ENCODE measurements around the gene MACROD2.
"Not testable (repeated sequence)": the region's sequence is repeated elsewhere in the genome, so short reads cannot be mapped to it uniquely, and the experiment has no call there.

Gene MACROD2

GRCh38 chr20:15076785-15077184 is 1081.5 kb downstream of the MACROD2 start:
- DNase-seq, result peak in 1 of 2 experiments; percentile 13

DNA sequence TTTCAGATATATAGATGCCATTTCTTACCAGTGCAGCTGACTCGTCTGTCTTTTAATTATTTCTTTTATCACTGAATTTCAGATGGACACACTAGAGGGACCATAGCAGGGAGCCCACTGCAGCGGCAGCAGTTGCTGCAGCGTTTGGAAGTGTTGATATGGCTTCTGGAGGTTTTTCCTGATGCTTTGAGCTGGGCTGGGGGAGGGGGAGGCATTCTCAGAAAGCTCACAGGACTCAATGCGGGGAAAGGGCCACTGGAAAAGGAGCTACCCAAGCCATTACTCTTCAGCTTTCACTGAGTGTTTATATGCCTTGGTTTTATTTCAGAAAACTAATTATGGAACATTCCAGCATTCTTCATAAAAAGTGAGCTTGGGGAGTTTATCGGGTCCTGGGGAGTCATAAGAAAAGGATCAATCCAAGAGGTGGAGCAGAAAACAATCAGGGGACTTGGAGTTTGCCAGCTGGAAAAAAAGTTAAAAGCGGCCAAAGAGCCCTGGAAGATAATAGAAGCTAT is 1082.5 kb downstream of the MACROD2 start:
- DNase-seq, result no peak

DNA sequence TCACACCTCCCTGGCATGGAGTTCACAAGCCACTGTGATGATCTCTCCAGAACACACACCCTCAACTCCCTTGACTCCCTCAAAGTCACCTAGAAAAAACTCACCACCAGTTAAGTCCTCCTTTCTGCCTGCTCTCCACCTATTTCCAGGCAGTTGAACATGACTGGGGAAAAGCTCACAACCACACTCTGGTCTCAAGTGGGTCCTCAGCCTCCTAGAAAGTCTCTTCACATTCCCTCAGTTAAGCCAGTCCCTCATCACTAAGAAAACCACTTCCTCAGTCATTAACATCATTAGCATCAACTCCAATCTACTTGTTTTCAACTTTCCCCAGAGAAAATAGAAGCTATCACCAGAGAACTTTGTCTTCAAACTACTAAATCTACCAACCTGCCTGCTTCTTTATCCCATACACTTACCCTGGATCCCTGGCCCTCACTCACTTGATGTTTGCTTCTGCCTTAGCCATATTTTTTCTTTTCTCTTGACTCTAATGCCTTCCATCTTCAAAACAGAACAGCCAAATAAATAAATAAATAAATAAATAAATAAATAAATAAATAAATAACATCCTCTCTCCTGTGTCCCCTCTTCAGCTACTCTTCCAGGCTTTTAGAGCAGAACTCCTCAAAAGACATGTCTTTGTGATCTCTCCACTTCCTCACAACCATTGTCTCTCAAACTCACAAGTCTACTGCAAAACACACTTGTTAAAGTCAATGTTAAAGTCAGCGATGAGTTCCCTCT is 1084.5 kb downstream of the MACROD2 start:
- DNase-seq, result no peak

GRCh38 chr20:15081261-15081660 is 1085.9 kb downstream of the MACROD2 start:
- DNase-seq, result no peak

DNA sequence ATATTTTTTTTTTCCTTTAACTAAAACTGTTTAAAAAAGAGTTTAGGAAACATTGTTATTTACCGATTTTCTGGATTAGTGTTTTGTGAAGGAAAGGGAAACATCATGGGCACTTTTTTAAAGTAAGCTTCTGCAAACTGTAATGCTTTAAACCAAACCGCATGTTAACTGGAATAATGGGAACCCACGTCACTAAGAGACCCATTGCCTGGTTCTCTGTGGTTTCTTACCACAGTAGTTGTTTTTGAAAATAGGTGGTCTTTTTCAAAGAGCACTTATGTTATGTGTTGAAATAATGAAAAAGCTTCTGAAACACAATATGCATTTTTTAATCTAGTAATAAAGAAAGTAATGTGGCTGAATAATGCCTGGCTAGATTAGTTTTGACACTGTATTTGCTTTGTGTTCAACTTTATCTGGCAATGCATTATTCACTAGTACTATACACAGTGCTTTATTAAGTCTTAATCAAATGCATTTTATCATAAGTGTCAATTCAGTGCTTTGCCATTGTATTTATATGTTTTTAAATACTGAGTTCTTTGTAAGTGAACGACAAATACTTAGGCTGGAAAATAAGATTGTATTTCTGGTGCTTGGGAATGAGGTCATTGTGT is 1096.2 kb downstream of the MACROD2 start:
- no peak for DNase-seq

DNA sequence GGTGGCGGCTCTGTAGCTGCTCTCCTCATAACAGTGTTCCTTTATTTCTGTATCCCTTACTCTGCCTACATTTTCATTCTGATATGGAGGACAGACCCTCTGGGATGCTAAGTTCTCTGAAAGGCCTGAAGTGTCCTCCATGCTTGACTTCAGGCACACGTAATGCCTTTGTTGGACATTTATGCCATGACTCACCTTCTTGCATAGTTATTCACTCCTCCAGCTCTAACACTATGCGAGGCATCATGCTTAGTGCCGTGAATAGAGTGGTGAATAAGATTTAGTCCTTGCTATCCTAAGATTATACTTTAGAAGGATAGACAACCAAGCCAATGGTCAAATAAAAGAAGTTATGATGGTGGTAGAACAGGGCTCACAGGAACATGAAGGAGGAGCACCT is 1103.0 kb downstream of the MACROD2 start:
- DNase-seq, result no peak

DNA sequence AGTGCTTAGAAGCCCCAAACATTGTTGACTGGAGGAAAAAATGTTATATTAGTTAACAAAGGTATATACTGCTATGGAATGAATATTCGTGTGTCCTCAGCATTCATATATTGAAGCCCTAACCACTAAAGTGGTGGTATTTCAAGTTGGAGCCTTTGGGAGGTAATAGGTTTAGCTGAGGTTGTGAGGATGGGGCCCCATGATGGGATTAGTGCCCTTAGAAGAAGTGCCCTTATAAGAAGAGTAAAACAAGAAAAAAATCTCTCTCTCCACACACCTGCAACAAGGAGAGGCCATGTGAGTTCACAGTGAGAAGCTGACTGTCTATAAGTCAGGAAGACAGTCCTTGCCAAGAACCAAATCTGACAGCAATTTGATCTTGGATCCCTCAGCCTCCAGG is 1103.8 kb downstream of the MACROD2 start:
- no peak for DNase-seq

GRCh38 chr20:15100506-15101160 is 1105.3 kb downstream of the MACROD2 start:
- DNase-seq, result no peak

DNA sequence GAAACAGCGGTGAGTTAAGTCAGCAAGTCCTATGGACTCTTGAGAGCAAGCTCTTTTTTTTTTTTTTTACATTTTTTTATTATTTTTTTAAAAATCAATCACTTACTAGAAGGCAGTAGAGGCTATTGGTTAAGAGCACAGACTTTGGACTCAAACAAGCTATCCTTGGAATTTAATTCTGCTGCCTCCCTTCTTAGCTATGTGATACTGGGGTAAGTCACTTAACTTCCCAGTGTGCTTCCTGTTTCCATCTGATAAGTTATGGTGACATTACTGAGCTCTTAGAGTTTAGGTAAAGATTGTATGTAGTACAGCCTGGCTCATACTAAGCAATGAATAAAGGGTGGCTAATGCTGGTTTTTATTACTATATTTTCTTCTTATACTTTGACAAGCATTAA is 1112.6 kb downstream of the MACROD2 start:
- DNase-seq, result no peak

DNA sequence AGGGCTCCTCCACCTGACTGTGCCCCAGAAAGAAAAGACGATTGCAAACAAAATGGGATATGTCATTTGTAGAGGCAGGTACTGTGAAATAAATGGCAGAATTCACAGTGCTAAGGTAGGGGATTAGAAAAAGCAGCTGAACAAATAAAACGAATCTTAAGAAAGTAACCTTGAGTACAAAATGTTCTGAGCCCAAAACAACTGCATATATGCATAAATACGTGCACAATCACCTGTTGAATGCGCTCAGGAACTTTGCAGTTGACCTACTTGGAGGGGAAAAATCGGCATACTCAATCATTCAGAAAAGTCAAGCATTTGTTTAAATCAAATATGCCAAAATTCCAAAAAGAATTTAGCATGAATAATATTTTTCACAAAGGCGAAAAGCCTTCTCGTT is 1114.2 kb downstream of the MACROD2 start:
- no peak for DNase-seq

DNA sequence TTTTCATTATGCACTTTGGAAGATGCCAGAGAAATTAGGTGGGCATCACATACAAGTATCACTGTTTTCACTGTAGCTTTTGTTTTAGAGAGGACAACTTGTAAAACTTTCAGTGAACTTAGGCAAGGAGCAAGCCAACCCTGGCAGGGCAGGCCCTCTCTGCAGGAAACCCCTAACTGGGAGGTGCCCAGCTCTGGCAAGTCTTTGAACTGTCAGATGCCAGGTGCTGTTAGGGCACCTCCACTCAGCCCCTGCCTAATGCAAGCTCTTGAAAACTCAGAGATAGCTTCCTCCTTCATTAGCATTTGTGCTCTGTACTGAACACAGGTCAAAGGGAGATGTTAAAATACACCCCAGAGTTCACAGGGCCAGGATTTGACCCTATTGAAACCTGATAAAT is 1116.3 kb downstream of the MACROD2 start:
- no peak for DNase-seq

DNA sequence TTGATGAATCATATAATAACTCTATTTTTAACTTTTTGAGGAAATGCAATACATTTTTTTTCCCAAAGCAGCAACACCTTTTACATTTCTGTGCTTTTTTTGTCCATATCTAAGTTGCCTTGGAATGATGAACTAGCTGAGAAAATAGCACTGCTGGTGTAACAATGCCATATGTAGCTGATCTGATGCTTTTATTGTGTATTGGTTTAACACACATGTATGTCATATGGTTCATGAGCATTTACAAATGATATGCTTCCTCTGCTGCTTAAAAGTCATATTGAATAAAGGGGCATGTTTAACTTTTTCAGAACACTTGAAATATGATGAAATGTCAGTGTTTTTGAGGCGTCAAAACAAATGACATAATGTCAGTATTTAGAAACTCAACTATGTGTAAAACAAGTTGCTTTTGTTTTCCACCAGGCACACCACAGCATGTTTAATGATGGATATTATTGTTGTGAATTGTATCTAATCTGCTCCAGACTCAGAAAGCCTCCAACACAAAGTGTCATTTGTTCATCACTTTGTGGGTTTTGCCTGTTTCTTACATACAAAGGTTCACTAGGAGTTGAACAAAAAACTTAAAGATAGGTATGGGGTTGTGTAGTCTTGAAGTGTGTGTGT is 1117.9 kb downstream of the MACROD2 start:
- no peak for DNase-seq

GRCh38 chr20:15119852-15120487 is 1124.7 kb downstream of the MACROD2 start:
- no peak for DNase-seq

- DNase-seq, result no peak
Measured at GRCh38 chr20:15122613-15123012, 1127.3 kb downstream of the MACROD2 start.

- DNase-seq, result no peak
Measured at GRCh38 chr20:15131176-15131575, 1135.9 kb downstream of the MACROD2 start.

- no peak for DNase-seq
Measured at GRCh38 chr20:15138548-15139126, 1143.3 kb downstream of the MACROD2 start.

GRCh38 chr20:15139522-15139921 is 1144.2 kb downstream of the MACROD2 start:
- no peak for DNase-seq

GRCh38 chr20:15140286-15140685 is 1145.0 kb downstream of the MACROD2 start:
- DNase-seq, result no peak

DNA sequence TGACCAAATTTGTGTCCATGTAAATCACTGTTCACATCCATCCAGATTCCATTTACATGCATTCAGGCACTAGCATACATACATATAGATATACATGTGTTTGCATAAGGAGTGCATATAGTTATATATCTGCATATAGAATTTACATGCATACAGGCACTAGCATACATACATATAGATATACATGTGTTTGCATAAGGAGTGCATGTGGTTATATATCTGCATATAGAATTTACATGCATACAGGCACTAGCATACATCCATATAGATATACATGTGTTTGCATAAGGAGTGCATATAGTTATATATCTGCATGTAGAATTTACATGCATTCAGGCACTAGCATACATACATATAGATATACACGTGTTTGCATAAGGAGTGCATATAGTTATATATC is 1145.6 kb downstream of the MACROD2 start:
- not testable (repeated sequence) for DNase-seq

- no peak for DNase-seq
Measured at GRCh38 chr20:15141861-15142260, 1146.5 kb downstream of the MACROD2 start.

DNA sequence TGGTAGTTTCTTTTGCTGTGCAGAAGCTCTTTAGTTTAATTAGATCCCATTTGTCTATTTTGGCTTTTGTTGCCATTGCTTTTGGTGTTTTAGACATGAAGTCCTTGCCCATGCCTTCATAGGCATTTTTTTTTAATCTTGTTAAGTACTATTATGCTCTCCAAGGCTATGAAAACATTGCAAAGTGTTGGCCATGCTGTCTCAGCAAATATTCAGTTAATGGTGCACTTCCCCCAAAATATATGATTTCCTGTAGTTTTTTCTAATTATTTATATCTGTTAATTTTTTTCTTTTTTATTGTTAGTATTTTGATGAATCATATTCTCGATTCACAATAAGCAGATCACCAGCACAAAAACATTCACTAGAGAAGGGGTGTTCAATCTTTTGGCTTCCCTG is 1148.2 kb downstream of the MACROD2 start:
- no peak for DNase-seq

GRCh38 chr20:15144916-15145315 is 1149.6 kb downstream of the MACROD2 start:
- no peak for DNase-seq

GRCh38 chr20:15146948-15147347 is 1151.6 kb downstream of the MACROD2 start:
- peak; percentile 1 to 27 for DNase-seq
